Cardiac muscle cell (in vitro differentiated cells and primary cell): ENCODE data around the gene NLRC5. TPM values are rescaled to one million over a fixed set of nuclear protein-coding genes. Genes with fewer than 3 reads are reported as not detected.

ENCODE experiments used
- DNase-seq, 2 donors: peaks; one replicate each; pipeline versions ENCODE4 v3.0.0 to v3.0.0-alpha.2; 2010 to 2017; ENCODE audit warnings: low read depth in 1 of 2, low spot score in 1 of 2
- H3K27ac ChIP-seq: fragments of 200-600 bp; sonication (generic); 2 replicates; pipeline ENCODE4 v1.5.1; 2016
- H3K27me3 ChIP-seq: fragments of 200-600 bp; sonication (generic); 2 replicates; pipeline ENCODE4 v1.6.0; 2016; ENCODE audit warnings: control low read depth
- H3K36me3 ChIP-seq: fragments of 200-600 bp; sonication (generic); 2 replicates; pipeline ENCODE4 v1.5.1; 2016; ENCODE audit warnings: control low read depth
- H3K4me1 ChIP-seq: fragments of 200-600 bp; sonication (generic); 2 replicates; pipeline ENCODE4 v1.8.1; 2017; ENCODE audit warnings: low read depth, mild to moderate bottlenecking, mixed run types
- H3K4me3 ChIP-seq: fragments of 200-600 bp; sonication (generic); 2 replicates; pipeline ENCODE4 v1.5.1; 2016; ENCODE audit warnings: mild to moderate bottlenecking
- H3K9me3 ChIP-seq: fragments of 200-600 bp; sonication (generic); 2 replicates; pipeline ENCODE4 v1.5.1; 2017; ENCODE audit warnings: low read depth, mild to moderate bottlenecking, control low read depth
- CTCF ChIP-seq: IDR thresholded peaks from 2 replicates; pipeline ENCODE4 v1.5.1; 2012; ENCODE audit warnings: low read depth, mild to moderate bottlenecking, low read length
- polyA plus RNA-seq: library from polyadenylated mRNA; unstranded; fragments of >200 nt; fragmentation: Nextera tagmentation; extraction: Ambion mirVana; gene quantifications from 2 replicates; pipeline ENCODE4 v1.2.1, GENCODE V29; 2016
- total RNA-seq: library from RNA; depleted of rRNA; stranded (reverse); fragments of >200 nt; gene quantifications from 2 replicates; pipeline ENCODE4 v1.2.3, GENCODE V29; 2016

Gene NLRC5
- 0.18 TPM in 1 of 2 replicates, not detected in the other for total RNA-seq
- polyA plus RNA-seq, result not detected in 2 replicates

DNA sequence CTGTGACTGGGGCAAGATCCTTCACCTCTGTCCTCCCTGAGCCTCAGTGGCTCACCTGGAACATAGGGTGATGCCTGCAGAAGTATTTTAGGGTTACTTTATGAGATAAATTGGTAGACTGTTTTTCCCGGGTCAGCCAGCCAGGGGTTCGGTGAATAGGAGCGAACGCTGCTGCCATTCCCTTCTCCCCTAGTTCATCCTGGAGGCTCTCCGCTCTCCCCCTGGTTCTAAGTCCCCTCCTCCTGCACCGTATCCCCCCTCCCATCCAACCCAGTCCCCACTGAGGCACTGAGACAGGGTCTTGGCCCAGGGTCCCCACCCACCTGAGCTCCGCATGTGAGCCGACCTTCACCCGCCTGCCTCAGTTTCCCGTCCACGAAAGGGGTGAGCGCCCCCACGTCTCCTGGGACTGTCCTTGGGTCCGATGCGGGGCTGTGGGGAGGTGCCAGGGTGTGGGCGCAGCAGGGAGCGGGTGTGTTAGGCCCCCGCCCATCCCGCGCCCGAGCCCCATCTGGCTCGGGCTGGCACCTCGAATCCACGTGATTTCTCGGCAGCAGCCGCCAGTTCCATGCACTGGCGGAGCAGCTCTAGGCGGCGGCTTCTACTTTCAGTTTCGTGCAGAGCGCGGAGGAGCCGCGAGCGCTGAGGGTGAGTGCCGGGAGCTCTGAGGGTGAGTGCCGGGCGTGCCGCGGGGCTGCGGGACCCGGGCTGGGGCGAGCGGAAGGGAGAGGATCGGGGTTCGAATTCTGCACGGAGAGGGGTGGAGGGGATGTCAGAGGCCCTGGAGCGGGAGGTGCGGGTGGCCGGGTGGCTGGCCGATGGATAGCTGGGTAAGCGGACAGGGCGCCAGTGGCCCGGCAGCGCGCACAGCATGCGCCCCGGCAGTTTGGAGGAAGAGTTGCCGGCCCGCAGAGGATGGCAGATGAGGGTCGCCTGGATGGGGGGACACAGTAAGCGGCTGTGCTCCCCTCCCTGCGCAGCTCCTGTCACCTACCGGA, at the start of gene NLRC5:
Gene NLRC5, plus strand, starts transcription at position 610 of the 998 bp plus-strand sequence. CDS start 31,156 bp downstream, outside the sequence.
- TF ChIP-seq CTCF, result peak; percentile 1
- H3K4me3 ChIP-seq, result peak within 1 kb of the TSS; percentile 50
- H3K36me3 ChIP-seq, result no peaks in the 10 kb centered on the region
- no peaks in the 10 kb centered on the region for H3K9me3 ChIP-seq
- no peak within 1 kb of the TSS for H3K27ac ChIP-seq
- peak; percentile 78 to 87 for DNase-seq
- peaks cover 44% of the 10 kb centered on the region for H3K27me3 ChIP-seq
- no peaks in the 10 kb centered on the region for H3K4me1 ChIP-seq

DNA sequence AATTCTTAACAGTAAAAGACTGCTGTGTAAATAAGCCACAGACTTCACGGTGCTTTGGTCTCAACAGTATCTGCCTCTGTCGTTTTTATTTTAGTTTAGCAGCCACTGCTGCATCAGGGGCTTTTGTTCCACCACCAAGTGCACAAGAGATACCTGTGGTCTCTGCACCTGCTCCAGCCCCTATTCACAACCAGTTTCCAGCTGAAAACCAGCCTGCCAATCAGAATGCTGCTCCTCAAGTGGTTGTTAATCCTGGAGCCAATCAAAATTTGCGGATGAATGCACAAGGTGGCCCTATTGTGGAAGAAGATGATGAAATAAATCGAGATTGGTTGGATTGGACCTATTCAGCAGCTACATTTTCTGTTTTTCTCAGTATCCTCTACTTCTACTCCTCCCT, 49.6 kb upstream of the NLRC5 start:
- Histone ChIP-seq H3K4me1 (no peaks in the 10 kb centered on the region), H3K27me3 (no peaks in the 10 kb centered on the region), H3K9me3 (no peaks in the 10 kb centered on the region), H3K27ac (no peak overlapping the region), H3K4me3 (no peak overlapping the region), H3K36me3 (peaks cover 98% of the 10 kb centered on the region)
- TF ChIP-seq CTCF, result no peak
- no peak for DNase-seq

DNA sequence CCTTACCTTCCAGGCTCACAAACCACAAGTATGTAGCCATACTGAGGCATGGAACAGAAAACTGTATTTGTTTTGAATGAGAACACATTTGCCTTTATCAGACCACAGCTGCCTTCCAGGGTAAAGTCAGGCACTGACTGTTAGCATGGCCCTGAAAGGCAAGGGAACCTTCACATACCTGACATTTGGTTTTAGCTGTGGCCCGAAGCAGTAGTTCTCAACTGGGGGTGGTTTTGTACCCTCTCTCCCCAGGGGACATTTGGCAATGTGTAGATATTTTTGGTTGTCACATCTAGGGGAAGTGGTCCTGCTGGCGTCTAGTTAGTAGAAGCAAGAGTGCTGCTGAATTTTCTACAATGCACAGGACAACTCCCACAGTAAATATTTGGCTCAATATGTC, 48.3 kb upstream of the NLRC5 start:
- Histone ChIP-seq H3K27me3 (no peaks in the 10 kb centered on the region), H3K36me3 (peaks cover 90% of the 10 kb centered on the region), H3K9me3 (no peaks in the 10 kb centered on the region), H3K27ac (no peak overlapping the region), H3K4me1 (no peaks in the 10 kb centered on the region), H3K4me3 (no peak overlapping the region)
- TF ChIP-seq CTCF, result no peak
- DNase-seq, result no peak

DNA sequence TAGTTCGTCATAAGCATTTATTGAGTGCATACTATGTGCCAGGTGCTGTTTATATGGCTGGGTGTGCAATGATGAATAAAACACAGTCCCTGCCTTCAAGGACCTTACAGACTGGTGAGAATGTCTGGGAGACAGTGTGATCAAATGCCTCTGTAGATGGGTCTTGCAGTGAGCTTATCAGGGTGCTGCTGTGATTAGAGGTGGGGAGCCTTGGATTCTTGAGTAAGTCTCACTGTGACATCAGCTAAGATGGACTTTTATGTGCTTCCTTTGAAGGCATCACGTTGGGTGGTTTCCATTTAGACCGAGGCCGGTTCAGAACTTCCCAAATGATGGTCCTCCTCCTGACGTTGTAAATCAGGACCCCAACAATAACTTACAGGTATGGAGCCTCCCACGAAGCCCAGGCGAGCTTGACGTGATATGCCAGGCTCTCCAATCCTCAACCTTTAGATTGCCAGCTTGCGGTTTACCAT, 47.5 kb upstream of the NLRC5 start:
- DNase-seq, result no peak
- Histone ChIP-seq H3K36me3 (peaks cover 82% of the 10 kb centered on the region), H3K4me1 (no peaks in the 10 kb centered on the region), H3K4me3 (no peak overlapping the region), H3K27ac (no peak overlapping the region), H3K27me3 (no peaks in the 10 kb centered on the region), H3K9me3 (no peaks in the 10 kb centered on the region)
- no peak for TF ChIP-seq CTCF

- Histone ChIP-seq H3K36me3 (peaks cover 62% of the 10 kb centered on the region), H3K27ac (no peak overlapping the region)
Observed at GRCh38 chr16:56943761-56944375, 45.5 kb upstream of the NLRC5 start.

More at GRCh38 chr16:56943761-56944375, 45.5 kb upstream of the NLRC5 start:
- DNase-seq, result no peak
- H3K9me3 ChIP-seq, result no peaks in the 10 kb centered on the region
- no peak for TF ChIP-seq CTCF
- H3K4me3 ChIP-seq, result no peak overlapping the region
- H3K27me3 ChIP-seq, result no peaks in the 10 kb centered on the region
- H3K4me1 ChIP-seq, result no peaks in the 10 kb centered on the region
